GM12874 (cell line): ENCODE measurements around the gene INSYN2A.

Experiments
- CTCF ChIP-seq: IDR thresholded peaks from 2 replicates; pipeline ENCODE4 v1.5.1; 2011; ENCODE audit warnings: low read depth, mild to moderate bottlenecking, control low read depth, low read length, moderate library complexity; ENCODE audit not compliant: insufficient read depth

The INSYN2A gene

DNA sequence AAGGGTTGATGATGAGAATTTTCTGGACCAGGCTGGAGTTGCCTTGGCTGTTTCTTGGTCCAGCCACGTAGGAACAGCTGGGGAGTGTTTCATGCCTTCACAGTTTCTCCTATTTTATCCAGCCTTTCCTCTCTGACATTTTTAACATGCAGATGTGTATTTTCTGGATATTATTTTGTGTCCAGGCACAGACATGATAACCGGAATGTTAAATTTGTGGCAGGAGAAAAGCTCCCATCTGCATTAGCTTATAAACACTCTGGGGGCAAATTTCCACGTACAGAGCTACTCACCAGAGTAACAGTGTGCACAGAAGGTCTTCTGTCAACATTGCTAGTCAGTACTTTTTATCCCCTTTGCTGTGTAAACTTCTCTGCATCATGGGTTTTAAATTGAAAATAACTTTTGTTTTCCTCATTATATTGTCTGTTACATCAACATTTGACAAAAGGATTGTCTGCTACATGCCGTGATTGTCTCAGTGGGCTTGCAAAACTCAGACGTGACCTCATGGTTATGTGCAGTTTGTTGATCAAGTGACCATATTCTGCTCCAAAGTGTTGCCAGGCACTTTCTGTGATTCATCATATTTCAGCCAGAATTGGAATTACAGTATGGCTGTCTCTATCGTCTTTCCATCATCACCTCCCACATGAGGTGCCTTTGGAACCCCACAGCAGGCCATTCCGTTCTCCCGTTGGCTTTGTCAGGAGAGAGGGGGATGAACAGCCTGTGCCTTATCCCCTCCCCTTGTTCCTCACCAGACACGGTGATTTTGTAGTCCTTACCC lies 41.4 kb downstream of the INSYN2A start:
- no peak for TF ChIP-seq CTCF

- no peak for TF ChIP-seq CTCF
Measured at GRCh38 chr10:127153181-127153580, 43.2 kb downstream of the INSYN2A start.

GRCh38 chr10:127151981-127152699 lies 44.3 kb downstream of the INSYN2A start:
- no peak for TF ChIP-seq CTCF

- no peak for TF ChIP-seq CTCF
Measured at GRCh38 chr10:127151541-127151940, 44.9 kb downstream of the INSYN2A start.

GRCh38 chr10:127150136-127150535 lies 46.3 kb downstream of the INSYN2A start:
- TF ChIP-seq CTCF: no peak

DNA sequence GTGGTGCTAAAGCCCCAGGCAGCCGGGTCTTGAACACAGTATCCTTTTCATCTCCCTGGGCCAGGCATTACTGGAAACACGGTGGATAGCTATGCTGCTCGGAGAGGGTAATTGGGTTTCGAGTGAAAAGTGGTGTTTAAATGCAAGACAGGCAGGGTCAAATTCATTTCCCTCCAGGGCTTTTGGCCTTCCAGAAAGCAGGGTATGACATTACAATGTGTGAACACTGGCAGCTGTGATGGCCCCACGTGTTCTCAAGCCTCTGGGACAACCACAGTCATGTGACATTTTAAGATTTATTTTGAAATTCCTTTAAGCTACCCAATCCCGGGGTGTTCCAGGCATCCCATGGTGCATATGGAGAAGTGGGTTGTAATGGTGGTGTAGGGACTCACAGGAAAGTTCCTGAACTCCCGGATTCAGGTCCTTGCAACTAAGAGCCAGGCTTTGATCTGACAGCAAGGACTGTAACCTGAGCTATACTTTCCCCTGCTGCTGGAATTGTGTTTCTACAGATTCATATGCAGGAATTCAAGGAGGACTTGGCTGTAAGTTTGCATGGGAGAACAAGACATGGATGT lies 46.8 kb downstream of the INSYN2A start:
- no peak for TF ChIP-seq CTCF

DNA sequence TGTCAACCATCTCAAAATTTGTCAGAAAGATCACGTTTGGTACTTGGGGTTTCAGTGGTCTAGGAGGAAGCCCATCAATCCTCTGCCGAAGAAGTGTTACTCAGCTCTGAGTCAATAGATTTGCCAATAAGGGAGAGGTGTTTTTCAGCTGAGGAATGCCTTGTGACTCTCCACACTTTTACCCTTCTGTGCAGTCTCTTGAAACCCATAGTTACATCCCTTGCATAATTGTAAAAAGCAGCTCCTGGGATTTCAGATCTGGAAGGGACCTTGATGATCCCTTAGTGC lies 47.5 kb downstream of the INSYN2A start:
- no peak for TF ChIP-seq CTCF
